ENCODE results near the gene TAF5L. TPM values are rescaled to one million over a fixed set of nuclear protein-coding genes. Genes with fewer than 3 reads are reported as not detected.

The TAF5L gene
- total and polyA plus RNA-seq, 10 of the 15 experiments (the other 5 are each of a cell fraction or from before 2014, with no cell fraction given), result 1.1 to 26.2 (median 19.1) TPM

DNA sequence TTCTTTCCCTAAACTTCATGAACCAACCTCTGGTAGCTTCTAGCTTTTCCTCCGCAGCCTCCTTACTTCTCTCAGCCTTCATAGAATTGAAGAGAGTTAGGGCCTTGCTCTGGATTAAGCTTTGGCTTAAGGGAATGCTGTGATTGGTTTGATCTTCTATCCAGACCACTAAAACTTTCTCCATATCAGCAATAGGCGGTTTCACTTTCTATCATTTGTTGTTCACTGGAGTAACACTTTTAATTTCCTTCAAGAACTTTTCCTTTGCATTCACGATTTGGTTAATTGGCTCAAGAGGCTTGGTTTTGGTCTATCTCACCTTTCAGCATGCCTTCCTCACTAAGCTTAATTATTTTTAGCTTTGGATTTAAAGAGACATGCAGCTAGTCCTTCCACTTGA, 5.2 kb upstream of the TAF5L start:
- ATAC-seq, result no peak
- Histone ChIP-seq H3K9me3 (replicated peaks; ENCODE audit: control insufficient read depth, insufficient read depth, low read length) (no peaks in the 10 kb centered on the region), H3K9ac (ENCODE audit: control insufficient read depth, insufficient read depth, low read length) (no peak overlapping the region), H3K4me3 (no peak overlapping the region), H3K36me3 (ENCODE audit: control insufficient read depth in 2 of 2, insufficient read depth in 2 of 2, low read length in 1 of 2) (peaks cover 15 to 17% of the 10 kb centered on the region in 2 experiments), H3K27me3 (replicated peaks in 1 of 2; ENCODE audit: control insufficient read depth in 2 of 2, insufficient read depth in 2 of 2, low read length in 1 of 2) (no peaks in the 10 kb centered on the region), H4K20me1 (ENCODE audit: control insufficient read depth, insufficient read depth) (no peaks in the 10 kb centered on the region), H3K4me1 (ENCODE audit: control insufficient read depth, insufficient read depth, low read length) (no peaks in the 10 kb centered on the region; the same call in 1 of the 2 replicates), H3K4me2 (ENCODE audit: control insufficient read depth, insufficient read depth) (0 out of 2 replicates have a peak overlapping the region, but pooled peaks have one; percentile 25), H3K79me2 (ENCODE audit: control insufficient read depth, insufficient read depth, low read length) (peaks cover 54% of the 10 kb centered on the region), H3K27ac (ENCODE audit: control insufficient read depth, insufficient read depth) (no peak overlapping the region), H2AFZ (ENCODE audit: control insufficient read depth, low read depth, low read length) (no peak overlapping the region)
- CTCF ChIA-PET, result interaction anchor here (1.0 to 1.6 kb wide), 4 partner anchors 11 to 72 kb away, joined by 3 to 6 read pairs (median 4); no protein-coding TSS in a partner anchor
- WGBS (ENCODE audit: insufficient coverage, insufficient replicate concordance, low lambda C conversion rate, missing lambda C conversion rate), result 64% methylated on average over 3 of the region's 3 CpGs
- SMC1A ChIA-PET (ENCODE audit: uncharacterized antibody, unreplicated experiment), result interaction anchor here (1.6 to 2.0 kb wide), 2 partner anchors 9 to 52 kb away, joined by 4 read pairs; no protein-coding TSS in a partner anchor
- RAD21 ChIA-PET (ENCODE audit: unreplicated experiment), result no interaction called here
- POLR2A ChIA-PET, result interaction anchor here (0.7 to 0.9 kb wide), 2 partner anchors 72 to 335 kb away, joined by 4 to 6 read pairs; no protein-coding TSS in a partner anchor
- no peak for FAIRE-seq
- no TSS peak for BruUV-seq (replicated peaks)
- DNase-seq (ENCODE audit: low read depth, low spot score), result no peak
- intact Hi-C loops (cut with micrococcal nuclease; ENCODE audit: unreplicated experiment), result no loop called here
- in situ Hi-C loops (cut with MboI), result no loop called here
- TF ChIP-seq HCFC1 (IDR thresholded peaks at IDR 0.05; ENCODE audit: low read length) (no peak), NR2F1 (conservative IDR thresholded peaks at IDR 0.05) (no peak), RBBP5 (conservative IDR thresholded peaks at IDR 0.05) (no peak), KAT2A (conservative IDR thresholded peaks at IDR 0.05; ENCODE audit: control insufficient read depth, low read depth, low read length) (no peak), HSF1 (IDR thresholded peaks at IDR 0.05; ENCODE audit: low read depth, low read length) (no peak), RAD51 (IDR thresholded peaks at IDR 0.05) (no peak), ZNF207 (IDR thresholded peaks at IDR 0.05; ENCODE audit: borderline replicate concordance) (no peak), IKZF1 (conservative IDR thresholded peaks at IDR 0.05) (no peak), CBFB (IDR thresholded peaks at IDR 0.05; ENCODE audit: low read depth) (no peak), YBX1 (IDR thresholded peaks at IDR 0.05) (no peak), ZNF24 (IDR thresholded peaks at IDR 0.05) (no peak), POLR2A (IDR thresholded peaks at IDR 0.05; ENCODE audit: low read depth, low read length) (no peak), PML (IDR thresholded peaks at IDR 0.05; ENCODE audit: low read length) (no peak), CHD1 (IDR thresholded peaks at IDR 0.05; ENCODE audit: low read depth, low read length) (no peak), TCF7 (IDR thresholded peaks at IDR 0.05; ENCODE audit: borderline replicate concordance) (no peak)
- TF ChIP-seq, protein P1, sequence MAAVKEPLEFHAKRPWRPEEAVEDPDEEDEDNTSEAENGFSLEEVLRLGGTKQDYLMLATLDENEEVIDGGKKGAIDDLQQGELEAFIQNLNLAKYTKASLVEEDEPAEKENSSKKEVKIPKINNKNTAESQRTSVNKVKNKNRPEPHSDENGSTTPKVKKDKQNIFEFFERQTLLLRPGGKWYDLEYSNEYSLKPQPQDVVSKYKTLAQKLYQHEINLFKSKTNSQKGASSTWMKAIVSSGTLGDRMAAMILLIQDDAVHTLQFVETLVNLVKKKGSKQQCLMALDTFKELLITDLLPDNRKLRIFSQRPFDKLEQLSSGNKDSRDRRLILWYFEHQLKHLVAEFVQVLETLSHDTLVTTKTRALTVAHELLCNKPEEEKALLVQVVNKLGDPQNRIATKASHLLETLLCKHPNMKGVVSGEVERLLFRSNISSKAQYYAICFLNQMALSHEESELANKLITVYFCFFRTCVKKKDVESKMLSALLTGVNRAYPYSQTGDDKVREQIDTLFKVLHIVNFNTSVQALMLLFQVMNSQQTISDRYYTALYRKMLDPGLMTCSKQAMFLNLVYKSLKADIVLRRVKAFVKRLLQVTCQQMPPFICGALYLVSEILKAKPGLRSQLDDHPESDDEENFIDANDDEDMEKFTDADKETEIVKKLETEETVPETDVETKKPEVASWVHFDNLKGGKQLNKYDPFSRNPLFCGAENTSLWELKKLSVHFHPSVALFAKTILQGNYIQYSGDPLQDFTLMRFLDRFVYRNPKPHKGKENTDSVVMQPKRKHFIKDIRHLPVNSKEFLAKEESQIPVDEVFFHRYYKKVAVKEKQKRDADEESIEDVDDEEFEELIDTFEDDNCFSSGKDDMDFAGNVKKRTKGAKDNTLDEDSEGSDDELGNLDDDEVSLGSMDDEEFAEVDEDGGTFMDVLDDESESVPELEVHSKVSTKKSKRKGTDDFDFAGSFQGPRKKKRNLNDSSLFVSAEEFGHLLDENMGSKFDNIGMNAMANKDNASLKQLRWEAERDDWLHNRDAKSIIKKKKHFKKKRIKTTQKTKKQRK (IDR thresholded peaks at IDR 0.05; ENCODE audit: low read depth, low read length), result no peak
- TF ChIP-seq, protein P2, sequence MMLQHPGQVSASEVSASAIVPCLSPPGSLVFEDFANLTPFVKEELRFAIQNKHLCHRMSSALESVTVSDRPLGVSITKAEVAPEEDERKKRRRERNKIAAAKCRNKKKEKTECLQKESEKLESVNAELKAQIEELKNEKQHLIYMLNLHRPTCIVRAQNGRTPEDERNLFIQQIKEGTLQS (IDR thresholded peaks at IDR 0.05; ENCODE audit: borderline replicate concordance, extremely low read depth, low read depth, low read length), result no peak
- TF ChIP-seq, protein P3, sequence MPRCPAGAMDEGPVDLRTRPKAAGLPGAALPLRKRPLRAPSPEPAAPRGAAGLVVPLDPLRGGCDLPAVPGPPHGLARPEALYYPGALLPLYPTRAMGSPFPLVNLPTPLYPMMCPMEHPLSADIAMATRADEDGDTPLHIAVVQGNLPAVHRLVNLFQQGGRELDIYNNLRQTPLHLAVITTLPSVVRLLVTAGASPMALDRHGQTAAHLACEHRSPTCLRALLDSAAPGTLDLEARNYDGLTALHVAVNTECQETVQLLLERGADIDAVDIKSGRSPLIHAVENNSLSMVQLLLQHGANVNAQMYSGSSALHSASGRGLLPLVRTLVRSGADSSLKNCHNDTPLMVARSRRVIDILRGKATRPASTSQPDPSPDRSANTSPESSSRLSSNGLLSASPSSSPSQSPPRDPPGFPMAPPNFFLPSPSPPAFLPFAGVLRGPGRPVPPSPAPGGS (IDR thresholded peaks at IDR 0.05; ENCODE audit: borderline replicate concordance, insufficient read depth, low read depth, low read length, poor library complexity, severe bottlenecking), result no peak
- TF ChIP-seq, protein P4, sequence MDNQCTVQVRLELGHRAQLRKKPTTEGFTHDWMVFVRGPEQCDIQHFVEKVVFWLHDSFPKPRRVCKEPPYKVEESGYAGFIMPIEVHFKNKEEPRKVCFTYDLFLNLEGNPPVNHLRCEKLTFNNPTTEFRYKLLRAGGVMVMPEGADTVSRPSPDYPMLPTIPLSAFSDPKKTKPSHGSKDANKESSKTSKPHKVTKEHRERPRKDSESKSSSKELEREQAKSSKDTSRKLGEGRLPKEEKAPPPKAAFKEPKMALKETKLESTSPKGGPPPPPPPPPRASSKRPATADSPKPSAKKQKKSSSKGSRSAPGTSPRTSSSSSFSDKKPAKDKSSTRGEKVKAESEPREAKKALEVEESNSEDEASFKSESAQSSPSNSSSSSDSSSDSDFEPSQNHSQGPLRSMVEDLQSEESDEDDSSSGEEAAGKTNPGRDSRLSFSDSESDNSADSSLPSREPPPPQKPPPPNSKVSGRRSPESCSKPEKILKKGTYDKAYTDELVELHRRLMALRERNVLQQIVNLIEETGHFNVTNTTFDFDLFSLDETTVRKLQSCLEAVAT (IDR thresholded peaks at IDR 0.05), result no peak

All from GM12878 (cell line).